GM21515 (cell line): ENCODE measurements around the gene PAK5.

Experiments
- ATAC-seq: cut with Tn5 transposase; IDR thresholded peaks from one replicate; pipeline ENCODE4 v1.9.1; 2021; ENCODE audit not compliant: unreplicated experiment

Gene PAK5

GRCh38 chr20:9792674-9793073 lies 46.2 kb downstream of the PAK5 start:
- no peak for ATAC-seq

GRCh38 chr20:9789131-9789530 lies 49.7 kb downstream of the PAK5 start:
- no peak for ATAC-seq

GRCh38 chr20:9775176-9775575 lies 63.7 kb downstream of the PAK5 start:
- no peak for ATAC-seq

- ATAC-seq, result no peak
These were observed 68.9 kb downstream of the PAK5 start for GRCh38 chr20:9769954-9770353.

GRCh38 chr20:9761476-9761875 lies 77.4 kb downstream of the PAK5 start:
- no peak for ATAC-seq

GRCh38 chr20:9759392-9759791 lies 79.5 kb downstream of the PAK5 start:
- no peak for ATAC-seq

GRCh38 chr20:9758752-9759151 lies 80.1 kb downstream of the PAK5 start:
- no peak for ATAC-seq

GRCh38 chr20:9756660-9757059 lies 82.2 kb downstream of the PAK5 start:
- ATAC-seq, result no peak

GRCh38 chr20:9755301-9755700 lies 83.6 kb downstream of the PAK5 start:
- no peak for ATAC-seq

GRCh38 chr20:9744551-9744950 lies 94.3 kb downstream of the PAK5 start:
- ATAC-seq, result no peak

GRCh38 chr20:9743871-9744270 lies 95.0 kb downstream of the PAK5 start:
- no peak for ATAC-seq

- no peak for ATAC-seq
These were observed 96.1 kb downstream of the PAK5 start for GRCh38 chr20:9742821-9743220.

- no peak for ATAC-seq
These were observed 96.9 kb downstream of the PAK5 start for GRCh38 chr20:9741996-9742395.

GRCh38 chr20:9740486-9740885 lies 98.4 kb downstream of the PAK5 start:
- ATAC-seq, result no peak

- ATAC-seq, result no peak
These were observed 98.9 kb downstream of the PAK5 start for GRCh38 chr20:9739991-9740390.

GRCh38 chr20:9736373-9736772 lies 102.5 kb downstream of the PAK5 start:
- ATAC-seq, result no peak

GRCh38 chr20:9723501-9724202 lies 115.2 kb downstream of the PAK5 start:
- ATAC-seq, result no peak

GRCh38 chr20:9711872-9712271 lies 127.0 kb downstream of the PAK5 start:
- no peak for ATAC-seq

- ATAC-seq, result no peak
These were observed 128.2 kb downstream of the PAK5 start for GRCh38 chr20:9710685-9711084.

- no peak for ATAC-seq
These were observed 133.0 kb downstream of the PAK5 start for GRCh38 chr20:9705722-9706476.

GRCh38 chr20:9699181-9699580 lies 139.7 kb downstream of the PAK5 start:
- ATAC-seq, result no peak

GRCh38 chr20:9689041-9689440 lies 149.8 kb downstream of the PAK5 start:
- no peak for ATAC-seq

- no peak for ATAC-seq
These were observed 152.0 kb downstream of the PAK5 start for GRCh38 chr20:9686866-9687265.
